IMR-90 (cell line): ENCODE data around the gene WDR45B. TPM values are rescaled to one million over a fixed set of nuclear protein-coding genes. Genes with fewer than 3 reads are reported as not detected.
A peak's percentile ranks its signal among the peaks of the same experiment; 100 is the strongest.

Source experiments
- ATAC-seq: fragments of 200-7000 bp; cut with Tn5 transposase; 2 replicates; pipeline ENCODE4 v1.9.1; 2020; ENCODE audit warnings: low read depth, mild to moderate bottlenecking, moderate library complexity
- Bru-seq: library from RNA; stranded (reverse); fragments of 400-500 nt; gene quantifications from one replicate; lab custom pipeline; 2021; lab: Mats Ljungman, UMichigan
- BruChase-seq, 2 experiments: library from RNA; stranded (reverse); fragments of 400-500 nt; gene quantifications; one replicate each; lab custom pipeline; 2021; lab: Mats Ljungman, UMichigan
- BruUV-seq: library from RNA; stranded (reverse); fragments of 400-500 nt; replicated peaks from 2 replicates; lab custom pipeline; 2021; lab: Mats Ljungman, UMichigan
- CTCF ChIA-PET: fragments of 300-600 bp; formaldehyde crosslinking; extraction: SDS; loops from one replicate; lab custom pipeline; 2021; ENCODE audit warnings: antibody characterized with exemption; lab: Yijun Ruan, JAX
- POLR2A ChIA-PET: fragments of 300-600 bp; sonication (Branson Sonifier 250); formaldehyde crosslinking; loops from one replicate; lab custom pipeline; 2022; ENCODE audit warnings: antibody characterized with exemption; ENCODE audit not compliant: unreplicated experiment; lab: Charles Lee
- DNase-seq: peaks from one replicate; pipeline ENCODE4 v3.0.0; 2013
- H2AFZ ChIP-seq: replicated peaks from 2 replicates; pipeline ENCODE3; 2013; ENCODE audit warnings: low read length, mild to moderate bottlenecking; ENCODE audit not compliant: poor library complexity
- H2AK5ac ChIP-seq: 2 replicates; pipeline ENCODE4 v1.6.1; 2013; ENCODE audit warnings: low read depth, low read length, inconsistent platforms
- H2AK9ac ChIP-seq: replicated peaks from 2 replicates; pipeline ENCODE3; 2013; ENCODE audit warnings: mild to moderate bottlenecking, low read depth, low read length, moderate library complexity; ENCODE audit not compliant: poor library complexity
- H2BK120ac ChIP-seq: 2 replicates; pipeline ENCODE4 v1.6.1; 2013; ENCODE audit warnings: low read depth, low read length, inconsistent platforms
- H2BK15ac ChIP-seq: 3 replicates; pipeline ENCODE4 v1.6.1; 2013; ENCODE audit warnings: low read depth, low read length, inconsistent platforms
- H2BK20ac ChIP-seq: 2 replicates; pipeline ENCODE4 v1.6.1; 2013; ENCODE audit warnings: low read depth, mild to moderate bottlenecking, inconsistent platforms, low read length, moderate library complexity
- H2BK5ac ChIP-seq: 2 replicates; pipeline ENCODE4 v1.6.1; 2013; ENCODE audit warnings: mild to moderate bottlenecking, low read depth, low read length, inconsistent platforms; ENCODE audit not compliant: poor library complexity, severe bottlenecking
- H3K14ac ChIP-seq: replicated peaks from 2 replicates; pipeline ENCODE4 v1.6.1; 2013; ENCODE audit warnings: low read depth, low read length, inconsistent platforms
- H3K18ac ChIP-seq: 2 replicates; pipeline ENCODE4 v1.6.1; 2013; ENCODE audit warnings: low read depth, low read length, control low read depth
- H3K23ac ChIP-seq: 2 replicates; pipeline ENCODE4 v1.6.1; 2013; ENCODE audit warnings: low read depth, low read length, inconsistent platforms
- H3K27ac ChIP-seq: 2 replicates; pipeline ENCODE4 v1.5.1; 2013; ENCODE audit warnings: mild to moderate bottlenecking, control low read depth, low read length; ENCODE audit not compliant: insufficient read depth
- H3K27me3 ChIP-seq: 2 replicates; pipeline ENCODE4 v1.6.1; 2013; ENCODE audit warnings: low read length; ENCODE audit not compliant: control insufficient read depth, insufficient read depth
- H3K36me3 ChIP-seq: 2 replicates; pipeline ENCODE4 v1.6.1; 2013; ENCODE audit warnings: low read length, mixed read lengths; ENCODE audit not compliant: control insufficient read depth, insufficient read depth
- H3K4ac ChIP-seq: 2 replicates; pipeline ENCODE4 v1.6.1; 2013; ENCODE audit warnings: low read depth, low read length, inconsistent platforms
- H3K4me1 ChIP-seq: 2 replicates; pipeline ENCODE4 v1.6.1; 2013; ENCODE audit warnings: low read length, mixed read lengths; ENCODE audit not compliant: control insufficient read depth, insufficient read depth
- H3K4me2 ChIP-seq: 2 replicates; pipeline ENCODE4 v1.6.1; 2013; ENCODE audit warnings: low read depth, mild to moderate bottlenecking, control low read depth, low read length, moderate library complexity
- H3K4me3 ChIP-seq: 2 replicates; pipeline ENCODE4 v1.5.1; 2013; ENCODE audit warnings: low read depth, mild to moderate bottlenecking, control low read depth, low read length, moderate library complexity; ENCODE audit not compliant: insufficient read depth
- H3K56ac ChIP-seq: 2 replicates; pipeline ENCODE4 v1.6.1; 2013; ENCODE audit warnings: low read length, inconsistent platforms; ENCODE audit not compliant: insufficient read depth; ENCODE audit errors: extremely low read depth
- H3K79me1 ChIP-seq, 2 experiments: 2 replicates each; pipeline ENCODE4 v1.6.1; 2013; ENCODE audit warnings: low read length in 2 of 2, inconsistent platforms in 1 of 2, low read depth in 1 of 2
- H3K9ac ChIP-seq: 2 replicates; pipeline ENCODE4 v1.6.1; 2013; ENCODE audit warnings: low read depth, low read length, control low read depth
- H3K9me1 ChIP-seq: 2 replicates; pipeline ENCODE4 v1.6.1; 2013; ENCODE audit warnings: low read length, inconsistent platforms; ENCODE audit not compliant: insufficient read depth
- H3K9me3 ChIP-seq: 2 replicates; pipeline ENCODE4 v1.6.1; 2013; ENCODE audit warnings: low read length; ENCODE audit not compliant: control insufficient read depth, insufficient read depth
- H4K20me1 ChIP-seq: 2 replicates; pipeline ENCODE4 v1.6.1; 2013; ENCODE audit warnings: low read length, inconsistent platforms; ENCODE audit not compliant: insufficient read depth
- H4K5ac ChIP-seq: 2 replicates; pipeline ENCODE4 v1.6.1; 2013; ENCODE audit warnings: mild to moderate bottlenecking, low read depth, low read length, control low read depth
- H4K8ac ChIP-seq, 2 experiments: 2 replicates each; pipeline ENCODE4 v1.6.1; 2013; ENCODE audit warnings: low read depth in 2 of 2, low read length in 2 of 2, control low read depth in 1 of 2, inconsistent platforms in 1 of 2
- H4K91ac ChIP-seq: 2 replicates; pipeline ENCODE4 v1.6.1; 2013; ENCODE audit warnings: low read depth, low read length, inconsistent platforms; ENCODE audit not compliant: insufficient read depth
- BHLHE40 ChIP-seq: fragments of 150-350 bp; IDR thresholded peaks from 2 replicates; pipeline ENCODE4 v1.6.1; 2016; ENCODE audit warnings: mild to moderate bottlenecking, low read depth, low read length
- CEBPB ChIP-seq: IDR thresholded peaks from 2 replicates; pipeline ENCODE4 v1.6.1; 2012; ENCODE audit warnings: low read depth, low read length, improper control_type of control experiment
- CHD1 ChIP-seq: IDR thresholded peaks from 2 replicates; pipeline ENCODE4 v1.6.1; 2012; ENCODE audit warnings: low read depth, low read length, improper control_type of control experiment
- FOS ChIP-seq: fragments of 150-350 bp; IDR thresholded peaks from 2 replicates; pipeline ENCODE4 v1.6.1; 2016; ENCODE audit warnings: low read depth, low read length
- MAFK ChIP-seq: IDR thresholded peaks from 2 replicates; pipeline ENCODE4 v1.6.1; 2012; ENCODE audit warnings: low read depth, low read length, improper control_type of control experiment
- MXI1 ChIP-seq: IDR thresholded peaks from 2 replicates; pipeline ENCODE4 v1.6.1; 2012; ENCODE audit warnings: low read depth, mild to moderate bottlenecking, low read length, moderate library complexity, borderline replicate concordance
- NFE2L2 ChIP-seq: fragments of 150-350 bp; IDR thresholded peaks from 2 replicates; pipeline ENCODE4 v1.6.1; 2016; ENCODE audit warnings: low read depth, mild to moderate bottlenecking, low read length
- POLR2A ChIP-seq: IDR thresholded peaks from 2 replicates; pipeline ENCODE4 v1.6.1; 2012; ENCODE audit warnings: mild to moderate bottlenecking, low read depth, low read length
- RAD21 ChIP-seq: IDR thresholded peaks from 2 replicates; pipeline ENCODE4 v1.6.1; 2012; ENCODE audit warnings: low read length, improper control_type of control experiment
- RCOR1 ChIP-seq: IDR thresholded peaks from 2 replicates; pipeline ENCODE4 v1.6.1; 2012; ENCODE audit warnings: mild to moderate bottlenecking, low read length, improper control_type of control experiment; ENCODE audit not compliant: insufficient replicate concordance
- WGBS, 2 experiments: methylation state at CpG; one replicate each; pipeline versions ENCODE4 v1.1.5 to v1.1.7; 2013; ENCODE audit warnings: missing lambda C conversion rate in 2 of 2; ENCODE audit not compliant: insufficient read length in 1 of 2; ENCODE audit errors: extremely low coverage in 2 of 2; 5-methylcytosine and 5-hydroxymethylcytosine counted together
- dilution Hi-C: fragments of 300-500 bp; cut with HindIII; formaldehyde crosslinking; loops from one replicate; pipeline ENCODE4 v1.14.3; 2018; ENCODE audit warnings: low sequenced_read_pairs; ENCODE audit not compliant: unreplicated experiment
- in situ Hi-C: fragments of 300-500 bp; cut with MboI; formaldehyde crosslinking; loops from 3 replicates; pipeline ENCODE4 v1.14.3; 2019; ENCODE audit warnings: low sequenced_read_pairs, inconsistent platforms, mixed read lengths
- intact Hi-C: fragments of 100-400 bp; cut with micrococcal nuclease; formaldehyde crosslinking; loops from 2 replicates; pipeline ENCODE4 v1.10.0; 2022
- long read RNA-seq: library from polyadenylated mRNA; unstranded; transcript quantifications from one replicate; pipeline ENCODE4 v2.0.0, GENCODE V29; 2021; ENCODE audit not compliant: unreplicated experiment
- polyA plus RNA-seq, 3 experiments: library from polyadenylated mRNA; depleted of rRNA; stranded (reverse); fragments of >200 nt; gene quantifications; 2 replicates each; pipeline ENCODE4 v1.2.3, GENCODE V29; 2012; ENCODE audit warnings: low replicate concordance in 1 of 3
- total RNA-seq: library from RNA; depleted of rRNA; stranded (reverse); fragments of >200 nt; gene quantifications from 2 replicates; pipeline ENCODE4 v1.2.3, GENCODE V29; 2012; rRNA removed
- TF ChIP-seq, protein P1 (sequence below): fragments of 150-350 bp; IDR thresholded peaks from 2 replicates; pipeline ENCODE4 v1.6.1; 2017; ENCODE audit warnings: mild to moderate bottlenecking, antibody characterized with exemption, low read length, low read depth
- TF ChIP-seq, protein P2 (sequence below): fragments of 150-350 bp; IDR thresholded peaks from 2 replicates; pipeline ENCODE4 v1.6.1; 2016; ENCODE audit warnings: low read depth, mild to moderate bottlenecking, low read length, moderate library complexity, borderline replicate concordance
- TF ChIP-seq, protein P3 (sequence below): conservative IDR thresholded peaks from 2 replicates; pipeline ENCODE4 v1.5.1; 2012; ENCODE audit warnings: mild to moderate bottlenecking, low read depth, low read length, improper control_type of control experiment

WDR45B gene
- total RNA-seq (65.8 and 98.2 TPM in 2 replicates), polyA plus RNA-seq (2012; rRNA removed) (99.1 and 110 TPM in 2 replicates), Bru-seq, nascent RNA (percentile 88 among the genes with signal in this experiment), BruChase-seq, experiment 1, labeled RNA remaining after a 6-hour chase (percentile 93 among the genes with signal in this experiment), BruChase-seq, experiment 2, labeled RNA remaining after a 2-hour chase (percentile 83 among the genes with signal in this experiment)
- polyA plus RNA-seq (2012; cell fraction: cytosol; rRNA removed): 56.2 and 79.8 TPM in 2 replicates
- 92.4 and 155 TPM in 2 replicates for polyA plus RNA-seq (2012; cell fraction: nucleus; rRNA removed; ENCODE audit: low replicate concordance)
- long read RNA-seq, transcript WDR45B-201 (10 exons, 2,587 nt): major isoform, 84 of 122 reads
- long read RNA-seq, transcript WDR45B-205 (10 exons, 2,322 nt): minor isoform, 5 of 122 reads
- long read RNA-seq, partial matches to known transcripts: 1 of 122 reads
- long read RNA-seq, other reads (novel, unspliced or antisense): 32 of 122 reads

- peak within 1 kb of the TSS; percentile 97 for H2AK9ac ChIP-seq
- no peaks in the 10 kb centered on the region for H3K9me3 ChIP-seq
- in situ Hi-C loops: no loop called here
- WGBS, 2 experiments: 0% methylated on average over 9 of the region's 67 CpGs; no CpG with 5 or more reads in 1 of the 2 experiments
- CTCF ChIA-PET: no interaction called here
- peak within 1 kb of the TSS; percentile 75 for H2BK120ac ChIP-seq
- no peak within 1 kb of the TSS for H2BK15ac ChIP-seq
- peak within 1 kb of the TSS; percentile 99 for H3K27ac ChIP-seq
- H3K4me2 ChIP-seq: peak within 1 kb of the TSS; percentile 99
- peaks cover 4% of the 10 kb centered on the region for H3K9me1 ChIP-seq
- peak within 1 kb of the TSS; percentile 99 for H3K14ac ChIP-seq
- peak within 1 kb of the TSS; percentile 98 for H2AK5ac ChIP-seq
- POLR2A ChIA-PET: no interaction called here
- intact Hi-C loops: no loop called here
- H3K9ac ChIP-seq: peak within 1 kb of the TSS; percentile 100
- H4K5ac ChIP-seq: peak within 1 kb of the TSS; percentile 98
- peak within 1 kb of the TSS; percentile 96 for H3K4me3 ChIP-seq
- H2AFZ ChIP-seq: peak within 1 kb of the TSS; percentile 97
- peaks cover 15 to 28% of the 10 kb centered on the region in 2 experiments for H3K79me1 ChIP-seq
- H3K4ac ChIP-seq: peak within 1 kb of the TSS; percentile 96
- H3K23ac ChIP-seq: peak within 1 kb of the TSS; percentile 98
- peak within 1 kb of the TSS; percentile 95 for H2BK5ac ChIP-seq
- BruUV-seq: no TSS peak
- DNase-seq (peak; percentile 98), ATAC-seq (peak; percentile 92)
- peaks cover 46% of the 10 kb centered on the region for H4K20me1 ChIP-seq
- peaks cover 11% of the 10 kb centered on the region for H3K36me3 ChIP-seq
- H3K27me3 ChIP-seq: no peaks in the 10 kb centered on the region
- H4K91ac ChIP-seq: peak within 1 kb of the TSS; percentile 96
- H3K4me1 ChIP-seq: peaks cover 5% of the 10 kb centered on the region; the same call in 1 of the 2 replicates
- H4K8ac ChIP-seq: peak within 1 kb of the TSS; percentile 99 to 100
- dilution Hi-C loops: no loop called here
- H3K18ac ChIP-seq: peak within 1 kb of the TSS; percentile 88
- peak within 1 kb of the TSS; percentile 82 for H3K56ac ChIP-seq
- no peak within 1 kb of the TSS for H2BK20ac ChIP-seq
- TF ChIP-seq, protein P1, sequence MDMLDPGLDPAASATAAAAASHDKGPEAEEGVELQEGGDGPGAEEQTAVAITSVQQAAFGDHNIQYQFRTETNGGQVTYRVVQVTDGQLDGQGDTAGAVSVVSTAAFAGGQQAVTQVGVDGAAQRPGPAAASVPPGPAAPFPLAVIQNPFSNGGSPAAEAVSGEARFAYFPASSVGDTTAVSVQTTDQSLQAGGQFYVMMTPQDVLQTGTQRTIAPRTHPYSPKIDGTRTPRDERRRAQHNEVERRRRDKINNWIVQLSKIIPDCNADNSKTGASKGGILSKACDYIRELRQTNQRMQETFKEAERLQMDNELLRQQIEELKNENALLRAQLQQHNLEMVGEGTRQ: no peak
- TF ChIP-seq MXI1 (peak; percentile 82), MAFK (no peak), BHLHE40 (peak; percentile 66), NFE2L2 (no peak), FOS (no peak; the same call in 1 of the 2 replicates), RCOR1 (no peak), CHD1 (peak; percentile 73; the same call in 1 of the 2 replicates), POLR2A (peak; percentile 96), CEBPB (no peak), RAD21 (0 out of 2 replicates have a peak, but pooled peaks have one; percentile 6)
- TF ChIP-seq, protein P2, sequence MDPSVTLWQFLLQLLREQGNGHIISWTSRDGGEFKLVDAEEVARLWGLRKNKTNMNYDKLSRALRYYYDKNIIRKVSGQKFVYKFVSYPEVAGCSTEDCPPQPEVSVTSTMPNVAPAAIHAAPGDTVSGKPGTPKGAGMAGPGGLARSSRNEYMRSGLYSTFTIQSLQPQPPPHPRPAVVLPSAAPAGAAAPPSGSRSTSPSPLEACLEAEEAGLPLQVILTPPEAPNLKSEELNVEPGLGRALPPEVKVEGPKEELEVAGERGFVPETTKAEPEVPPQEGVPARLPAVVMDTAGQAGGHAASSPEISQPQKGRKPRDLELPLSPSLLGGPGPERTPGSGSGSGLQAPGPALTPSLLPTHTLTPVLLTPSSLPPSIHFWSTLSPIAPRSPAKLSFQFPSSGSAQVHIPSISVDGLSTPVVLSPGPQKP: peak; percentile 72; the same call in 1 of the 2 replicates
- TF ChIP-seq, protein P3, sequence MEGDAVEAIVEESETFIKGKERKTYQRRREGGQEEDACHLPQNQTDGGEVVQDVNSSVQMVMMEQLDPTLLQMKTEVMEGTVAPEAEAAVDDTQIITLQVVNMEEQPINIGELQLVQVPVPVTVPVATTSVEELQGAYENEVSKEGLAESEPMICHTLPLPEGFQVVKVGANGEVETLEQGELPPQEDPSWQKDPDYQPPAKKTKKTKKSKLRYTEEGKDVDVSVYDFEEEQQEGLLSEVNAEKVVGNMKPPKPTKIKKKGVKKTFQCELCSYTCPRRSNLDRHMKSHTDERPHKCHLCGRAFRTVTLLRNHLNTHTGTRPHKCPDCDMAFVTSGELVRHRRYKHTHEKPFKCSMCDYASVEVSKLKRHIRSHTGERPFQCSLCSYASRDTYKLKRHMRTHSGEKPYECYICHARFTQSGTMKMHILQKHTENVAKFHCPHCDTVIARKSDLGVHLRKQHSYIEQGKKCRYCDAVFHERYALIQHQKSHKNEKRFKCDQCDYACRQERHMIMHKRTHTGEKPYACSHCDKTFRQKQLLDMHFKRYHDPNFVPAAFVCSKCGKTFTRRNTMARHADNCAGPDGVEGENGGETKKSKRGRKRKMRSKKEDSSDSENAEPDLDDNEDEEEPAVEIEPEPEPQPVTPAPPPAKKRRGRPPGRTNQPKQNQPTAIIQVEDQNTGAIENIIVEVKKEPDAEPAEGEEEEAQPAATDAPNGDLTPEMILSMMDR: no peak
Observed at GRCh38 chr17:82648165-82648668, at the start of gene WDR45B. Gene WDR45B (minus strand): TSS chr17:82648444. CDS start chr17:82648340, 104 bp downstream.
